NCI-H1417 (cell line): ENCODE data around the gene SH2D7.

ENCODE experiments used
- DNase-seq, 3 experiments: peaks; one replicate each; lab custom pipeline; 2025; lab: John Stamatoyannopoulos, UW

SH2D7 gene

GRCh38 chr15:78092261-78093041 is at the start of gene SH2D7:
SH2D7 (plus strand) TSS chr15:78092561; CDS start chr15:78092585, 24 bp downstream.
- DNase-seq, result no peak

GRCh38 chr15:78044407-78045155 is 47.8 kb upstream of the SH2D7 start:
- DNase-seq, result no peak

GRCh38 chr15:78045189-78045588 is 47.2 kb upstream of the SH2D7 start:
- no peak for DNase-seq

GRCh38 chr15:78046796-78047341 is 45.5 kb upstream of the SH2D7 start:
- DNase-seq, result no peak

GRCh38 chr15:78047761-78048627 is 44.4 kb upstream of the SH2D7 start:
- DNase-seq, result no peak

GRCh38 chr15:78048628-78048920 is 43.8 kb upstream of the SH2D7 start:
- DNase-seq, result no peak

GRCh38 chr15:78049691-78050440 is 42.5 kb upstream of the SH2D7 start:
- DNase-seq, result no peak

GRCh38 chr15:78050441-78050809 is 41.9 kb upstream of the SH2D7 start:
- no peak for DNase-seq

- DNase-seq, result no peak
These were observed 41.5 kb upstream of the SH2D7 start for GRCh38 chr15:78050826-78051225.

GRCh38 chr15:78051596-78051995 is 40.8 kb upstream of the SH2D7 start:
- DNase-seq, result no peak

GRCh38 chr15:78052001-78052401 is 40.4 kb upstream of the SH2D7 start:
- DNase-seq, result no peak

GRCh38 chr15:78052545-78052944 is 39.8 kb upstream of the SH2D7 start:
- DNase-seq, result no peak

- DNase-seq, result no peak
These were observed 37.8 kb upstream of the SH2D7 start for GRCh38 chr15:78054518-78054917.

- DNase-seq, result no peak
These were observed 37.4 kb upstream of the SH2D7 start for GRCh38 chr15:78054966-78055365.

- no peak for DNase-seq
These were observed 36.2 kb upstream of the SH2D7 start for GRCh38 chr15:78055919-78056713.

GRCh38 chr15:78056714-78057269 is 35.6 kb upstream of the SH2D7 start:
- peak in 1 of 3 experiments; percentile 33 for DNase-seq

- DNase-seq, result no peak
These were observed 34.6 kb upstream of the SH2D7 start for GRCh38 chr15:78057803-78058202.

- DNase-seq, result no peak
These were observed 33.9 kb upstream of the SH2D7 start for GRCh38 chr15:78058401-78058935.

- no peak for DNase-seq
These were observed 33.1 kb upstream of the SH2D7 start for GRCh38 chr15:78059110-78059839.
